ENCODE results near the gene LRRN1.

- TF ChIP-seq EZH2 (IDR thresholded peaks at IDR 0.05; ENCODE audit: borderline replicate concordance, insufficient read depth, low read depth, low read length, poor library complexity, severe bottlenecking) (no peak), CTCF (IDR thresholded peaks at IDR 0.05) (no peak)
Measured at GRCh38 chr3:3816034-3816433, 16.8 kb downstream of the LRRN1 start.

Measured in B cell (primary cell).